Hematopoietic multipotent progenitor cell treated with erythropoietin and hydrocortisone succinate and interleukin-3 and kit ligand, for 8 days (in vitro differentiated cells): ENCODE data around the gene ADSL.

Source experiments
- DNase-seq: peaks from one replicate; pipeline ENCODE4 v3.0.0-alpha.2; 2015

Gene ADSL

GRCh38 chr22:40406063-40406890, 60.0 kb downstream of the ADSL start:
- no peak for DNase-seq

GRCh38 chr22:40407021-40407761, 60.9 kb downstream of the ADSL start:
- DNase-seq = no peak

- no peak for DNase-seq
These were observed 61.8 kb downstream of the ADSL start for GRCh38 chr22:40407831-40408717.

- DNase-seq = no peak
These were observed 62.7 kb downstream of the ADSL start for GRCh38 chr22:40408718-40409612.

GRCh38 chr22:40409613-40410113, 63.4 kb downstream of the ADSL start:
- no peak for DNase-seq

GRCh38 chr22:40410272-40410671, 64.0 kb downstream of the ADSL start:
- DNase-seq = no peak

GRCh38 chr22:40410731-40411505, 64.6 kb downstream of the ADSL start:
- DNase-seq = no peak

- no peak for DNase-seq
These were observed 65.2 kb downstream of the ADSL start for GRCh38 chr22:40411506-40411861.

- no peak for DNase-seq
These were observed 66.1 kb downstream of the ADSL start for GRCh38 chr22:40412441-40412840.

GRCh38 chr22:40413873-40414272, 67.6 kb downstream of the ADSL start:
- DNase-seq = no peak

- DNase-seq = no peak
These were observed 68.0 kb downstream of the ADSL start for GRCh38 chr22:40414311-40414710.

GRCh38 chr22:40414838-40415505, 68.7 kb downstream of the ADSL start:
- no peak for DNase-seq

GRCh38 chr22:40415531-40416266, 69.4 kb downstream of the ADSL start:
- DNase-seq = no peak

GRCh38 chr22:40416267-40416570, 69.9 kb downstream of the ADSL start:
- DNase-seq = no peak

GRCh38 chr22:40416636-40417035, 70.3 kb downstream of the ADSL start:
- no peak for DNase-seq

- DNase-seq = no peak
These were observed 70.7 kb downstream of the ADSL start for GRCh38 chr22:40417041-40417440.

GRCh38 chr22:40417881-40418280, 71.6 kb downstream of the ADSL start:
- no peak for DNase-seq

GRCh38 chr22:40418366-40419201, 72.3 kb downstream of the ADSL start:
- DNase-seq = no peak

GRCh38 chr22:40419718-40420117, 73.4 kb downstream of the ADSL start:
- no peak for DNase-seq
